ENCODE data around the gene ZMYND11.

ZMYND11 gene

GRCh38 chr10:135132-135600, at the start of gene ZMYND11:
Gene ZMYND11, plus strand, starts transcription at chr10:135455. Its CDS starts 44,558 bp downstream, at chr10:180013.
- DNase-seq (ENCODE audit: low read depth in 2 of 2): peak; percentile 41 to 52

DNA sequence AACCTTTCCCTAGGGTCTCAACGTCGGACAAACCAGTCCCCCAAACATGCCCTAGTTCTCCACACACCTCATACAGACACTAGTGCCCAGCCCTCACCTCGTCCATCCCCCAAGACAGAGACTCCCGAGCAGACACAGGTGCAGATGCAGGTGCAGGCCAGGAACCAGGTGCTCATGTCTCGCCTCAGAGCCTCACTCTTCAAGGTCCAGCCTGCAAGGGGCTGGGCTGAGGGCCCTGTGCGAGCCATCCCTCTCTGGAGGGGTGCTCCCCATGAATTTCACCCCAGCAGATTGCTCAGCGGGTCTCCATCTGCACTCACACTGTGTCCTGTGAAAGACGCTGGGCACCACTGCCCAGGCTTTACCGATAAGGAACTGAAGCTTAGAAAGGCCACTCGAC, 49.2 kb upstream of the ZMYND11 start:
- DNase-seq (ENCODE audit: low read depth in 2 of 2): no peak

GRCh38 chr10:87177-88080, 47.8 kb upstream of the ZMYND11 start:
- DNase-seq (ENCODE audit: low read depth in 2 of 2): no peak

- DNase-seq (ENCODE audit: low read depth in 2 of 2): no peak
Observed at GRCh38 chr10:88253-88652, 47.0 kb upstream of the ZMYND11 start.

- no peak for DNase-seq (ENCODE audit: low read depth in 2 of 2)
Observed at GRCh38 chr10:89248-89647, 46.0 kb upstream of the ZMYND11 start.

DNA sequence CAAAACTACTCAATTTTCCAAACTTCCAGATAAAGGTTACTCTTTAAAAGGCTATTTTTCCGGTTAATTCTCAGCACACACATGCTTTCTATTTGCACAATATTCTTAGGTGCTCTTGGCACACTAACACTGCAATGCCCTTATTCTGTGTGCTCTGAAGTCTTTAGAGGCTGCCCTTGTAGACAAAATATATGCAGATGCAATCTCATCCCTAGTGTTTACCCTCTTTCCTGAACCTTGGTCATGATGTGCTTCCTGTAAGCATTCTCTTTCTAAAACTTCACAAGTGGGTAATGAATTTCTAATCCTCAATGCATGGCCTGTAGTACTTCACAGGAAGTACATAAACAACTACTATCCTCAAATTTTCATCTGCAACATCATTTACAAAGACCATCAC, 45.1 kb upstream of the ZMYND11 start:
- no peak for DNase-seq (ENCODE audit: low read depth in 2 of 2)

DNA sequence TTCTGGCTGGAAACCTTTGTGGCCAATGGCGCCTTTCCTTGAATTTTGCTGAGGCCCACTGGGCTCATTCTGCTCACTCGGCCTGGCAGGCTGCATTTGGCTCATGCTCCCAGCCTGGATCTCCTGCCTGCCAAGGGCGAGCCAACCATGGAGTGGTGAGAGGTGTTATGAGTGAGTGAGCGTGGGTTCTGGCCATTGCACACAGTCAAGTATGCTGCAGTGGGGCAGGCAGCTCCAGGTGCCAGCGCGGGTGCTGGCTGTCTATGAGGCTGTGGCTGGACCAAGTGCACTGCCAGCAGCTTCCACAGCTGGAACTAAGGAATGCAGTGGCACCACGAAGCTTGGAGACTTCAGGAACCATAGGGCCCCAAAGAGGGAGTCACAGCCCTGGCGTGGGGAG, 43.9 kb upstream of the ZMYND11 start:
- no peak for DNase-seq (ENCODE audit: low read depth in 2 of 2)

- DNase-seq (ENCODE audit: low read depth in 2 of 2): no peak
Observed at GRCh38 chr10:92153-92552, 43.1 kb upstream of the ZMYND11 start.

DNA sequence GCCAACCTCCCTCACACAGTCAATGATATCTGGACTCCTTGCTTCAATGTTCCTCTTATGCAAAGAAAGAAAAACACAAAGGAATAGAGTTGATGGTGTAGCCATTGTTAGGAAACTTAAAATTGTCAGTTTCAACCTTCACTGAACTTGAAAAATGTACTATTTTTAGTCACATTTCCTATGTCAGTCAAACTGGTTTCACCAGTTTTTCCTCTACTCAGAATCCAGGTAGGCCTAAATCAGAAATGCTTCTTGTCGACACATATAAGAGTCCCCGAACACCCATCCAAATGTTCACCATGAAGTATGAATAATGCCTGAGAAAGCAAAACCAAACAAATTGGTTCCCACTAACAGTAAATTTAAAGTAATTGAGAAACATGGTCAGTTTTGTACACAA, 42.4 kb upstream of the ZMYND11 start:
- DNase-seq (ENCODE audit: low read depth in 2 of 2): no peak

DNA sequence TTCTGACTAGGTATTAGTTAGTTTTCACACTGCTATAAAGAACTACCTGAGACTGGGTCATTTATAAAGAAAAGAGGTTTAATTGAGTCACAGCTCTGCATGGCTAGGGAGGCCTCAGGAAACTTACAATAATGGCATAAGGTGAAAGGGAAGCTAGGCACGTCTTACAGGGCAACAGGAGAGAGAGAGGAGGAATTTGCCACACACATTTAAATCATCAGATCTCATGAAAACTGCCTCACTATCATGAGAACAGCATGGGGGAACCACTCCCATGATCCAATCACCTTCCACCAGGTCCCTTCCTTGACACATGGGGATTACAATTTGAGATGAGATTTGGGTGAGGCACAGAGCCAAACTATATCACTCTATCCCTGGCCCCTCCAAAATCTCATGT, 40.6 kb upstream of the ZMYND11 start:
- DNase-seq (ENCODE audit: low read depth in 2 of 2): no peak

GRCh38 chr10:95356-96115, 39.7 kb upstream of the ZMYND11 start:
- no peak for DNase-seq (ENCODE audit: low read depth in 2 of 2)

GRCh38 chr10:96466-96865, 38.8 kb upstream of the ZMYND11 start:
- DNase-seq (ENCODE audit: low read depth in 2 of 2): no peak

GRCh38 chr10:104416-104815, 30.8 kb upstream of the ZMYND11 start:
- DNase-seq (ENCODE audit: low read depth in 2 of 2): no peak

GRCh38 chr10:104862-105565, 30.2 kb upstream of the ZMYND11 start:
- DNase-seq (ENCODE audit: low read depth in 2 of 2): no peak

- no peak for DNase-seq (ENCODE audit: low read depth in 2 of 2)
Observed at GRCh38 chr10:105806-106205, 29.4 kb upstream of the ZMYND11 start.

DNA sequence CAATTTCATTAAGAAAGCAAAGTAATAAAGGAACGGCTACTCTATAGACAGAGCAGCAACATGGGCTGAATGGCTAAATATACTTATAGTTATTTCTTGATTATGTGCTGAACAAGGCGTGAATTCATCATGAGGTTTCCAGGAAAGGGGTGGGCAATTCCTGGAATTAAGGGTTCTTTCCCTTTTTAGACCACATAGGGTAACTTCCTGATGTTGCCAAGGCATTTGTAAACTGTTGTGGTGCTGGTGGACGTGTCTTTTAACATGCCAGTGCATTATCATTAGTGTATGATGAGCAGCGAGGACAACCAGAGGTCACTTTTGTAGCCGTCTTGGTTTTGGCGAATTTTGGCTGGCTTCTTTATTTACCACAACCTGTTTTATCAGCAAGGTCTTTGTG, 28.5 kb upstream of the ZMYND11 start:
- no peak for DNase-seq (ENCODE audit: low read depth in 2 of 2)

DNA sequence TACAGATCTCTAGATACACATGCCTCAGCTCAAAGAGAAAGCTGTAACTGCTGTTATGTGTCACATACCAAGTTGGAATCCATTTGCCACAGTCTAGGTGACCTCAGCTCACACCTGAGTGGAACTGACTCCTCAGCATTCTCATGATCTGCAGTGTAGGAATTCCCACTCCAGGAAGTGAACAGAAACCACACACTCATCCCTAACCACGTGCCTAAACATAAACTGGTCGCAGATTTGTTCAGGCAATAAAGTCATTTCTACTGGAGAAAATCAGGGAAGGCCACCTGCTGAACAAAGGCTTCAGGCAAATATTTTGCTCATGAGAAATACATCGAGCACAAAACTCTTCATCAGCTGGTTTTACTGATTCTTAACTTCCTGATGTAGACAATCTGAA, 23.0 kb upstream of the ZMYND11 start:
- no peak for DNase-seq (ENCODE audit: low read depth in 2 of 2)

DNA sequence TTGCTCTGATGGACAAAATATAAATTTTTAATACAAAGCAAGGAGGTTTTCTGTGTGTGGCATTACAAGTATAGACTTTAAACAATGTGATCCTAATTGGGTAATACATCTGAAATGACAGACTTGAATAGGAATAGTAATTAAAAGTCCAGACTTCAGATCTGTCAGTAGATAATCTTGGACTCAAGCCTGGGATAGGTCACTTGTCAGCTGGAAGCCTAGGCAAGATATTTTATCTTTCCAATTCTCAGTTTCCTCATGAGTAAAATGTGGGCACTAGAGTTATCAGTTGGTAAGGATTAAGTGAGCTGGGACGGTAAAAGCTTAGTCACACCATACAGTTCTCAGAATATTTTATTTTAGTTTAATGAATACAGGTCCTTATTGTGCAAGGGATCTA, 10.4 kb upstream of the ZMYND11 start:
- DNase-seq (ENCODE audit: low read depth in 2 of 2): no peak

- DNase-seq (ENCODE audit: low read depth in 2 of 2): no peak
Observed at GRCh38 chr10:127612-128432, 7.4 kb upstream of the ZMYND11 start.

DNA sequence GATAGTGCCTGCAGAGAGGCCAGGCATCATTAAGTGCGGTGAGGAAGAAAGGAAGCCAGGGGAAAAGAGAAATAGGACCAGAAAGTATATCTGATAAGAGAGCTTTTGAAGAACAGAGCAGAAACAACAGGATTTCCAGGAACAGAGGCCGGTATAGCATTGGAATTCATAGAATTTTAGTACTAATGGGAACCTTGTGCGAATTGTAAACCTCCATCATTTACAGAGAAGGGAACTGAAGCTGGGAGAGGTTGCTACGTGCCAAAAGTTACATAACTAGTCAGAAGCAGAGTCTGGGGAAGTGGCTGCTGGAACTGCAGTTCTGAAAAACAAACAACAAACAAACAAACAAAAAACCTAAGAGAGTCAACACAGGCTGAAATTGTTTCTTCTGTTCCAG, 5.4 kb upstream of the ZMYND11 start:
- DNase-seq (ENCODE audit: low read depth in 2 of 2): no peak

Data from stimulated activated CD8-positive, alpha-beta memory T cell treated with anti-CD3 and anti-CD28 coated beads, Interleukin-15, amount 100 ng/mL, for 48 hours (primary cell).